NOMO-1 (cell line): ENCODE results near the gene NTMT2.
"Not testable (repeated sequence)": the region's sequence is repeated elsewhere in the genome, so short reads cannot be mapped to it uniquely, and the experiment has no call there.

Source experiments
- DNase-seq, 2 experiments: peaks; one replicate each; lab custom pipeline; 2025; ENCODE audit not compliant: unreplicated experiment in 2 of 2; lab: John Stamatoyannopoulos, UW

The NTMT2 gene

DNA sequence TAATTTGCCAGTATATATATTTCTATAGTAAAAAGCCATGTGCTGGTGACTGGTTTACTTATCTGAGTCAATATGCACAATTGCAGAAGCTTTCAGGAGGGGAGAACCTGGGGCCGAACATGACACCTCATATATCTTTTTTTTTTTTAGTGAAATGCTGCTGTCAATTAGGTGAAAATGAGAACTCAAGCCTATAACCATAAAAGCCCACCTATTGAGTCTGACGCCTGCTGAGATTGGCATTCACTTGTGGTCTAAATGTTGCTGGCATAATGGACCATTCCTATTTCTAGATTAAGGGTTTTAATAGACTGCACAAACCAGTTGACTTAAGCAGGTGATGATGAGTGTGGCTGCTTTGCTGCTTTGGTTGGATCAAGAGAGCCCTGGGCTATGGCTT lies 10.8 kb downstream of the NTMT2 start:
- no peak for DNase-seq

DNA sequence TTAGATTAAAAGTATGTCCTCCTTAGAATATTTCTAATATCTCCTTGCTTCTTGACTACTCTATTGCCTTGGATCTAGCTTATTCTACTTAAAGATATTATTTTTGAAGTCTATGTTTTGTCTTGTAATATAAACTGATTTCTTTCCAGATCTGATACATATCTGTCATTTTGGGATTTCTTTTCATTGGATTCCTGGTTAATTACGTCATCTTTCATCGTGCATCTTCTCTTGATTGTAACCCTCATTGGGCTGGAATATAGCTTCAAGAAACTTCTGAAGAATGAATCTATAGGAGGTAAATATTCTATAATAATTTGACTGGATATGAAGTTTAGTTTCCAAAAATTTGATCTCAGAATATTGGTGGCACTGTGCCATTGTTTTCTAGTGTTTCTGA lies 12.1 kb downstream of the NTMT2 start:
- no peak for DNase-seq

DNA sequence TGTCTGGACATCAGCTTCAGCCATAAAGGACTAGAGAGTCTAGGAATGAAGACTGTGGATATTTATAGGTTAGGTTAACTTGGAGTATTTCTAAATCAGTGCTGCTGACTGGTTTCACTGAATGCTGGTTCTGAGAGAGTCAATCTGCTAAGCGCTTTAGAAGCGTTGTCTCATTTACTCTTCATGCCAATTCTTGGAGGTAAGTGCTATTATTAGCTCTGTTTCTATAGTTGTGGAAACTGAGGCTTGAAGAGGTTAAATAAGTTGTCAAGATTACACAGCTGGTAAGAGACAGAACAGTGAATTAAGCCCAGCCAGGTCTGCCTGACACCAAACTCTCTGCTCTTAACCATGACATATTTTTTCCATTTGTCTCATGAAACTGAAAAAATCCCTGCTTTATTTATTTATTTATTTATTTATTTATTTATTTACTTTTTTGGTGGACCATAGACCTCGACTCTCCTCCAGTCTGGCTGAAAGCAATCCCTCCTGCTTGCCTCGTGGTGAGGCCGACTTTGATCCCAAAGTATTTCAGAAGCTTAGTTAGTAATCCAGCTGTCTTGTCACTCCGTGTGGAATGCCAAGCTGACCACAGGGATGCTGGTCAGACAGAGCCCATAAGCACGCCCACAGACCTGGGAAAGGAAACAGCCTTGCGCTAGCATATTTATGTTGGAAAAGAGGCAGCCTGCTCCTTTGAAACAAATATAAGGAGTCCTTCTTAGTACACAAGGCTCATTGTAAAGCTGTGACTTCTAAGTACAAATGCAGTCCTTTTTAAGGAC lies 16.9 kb downstream of the NTMT2 start:
- DNase-seq, result no peak

DNA sequence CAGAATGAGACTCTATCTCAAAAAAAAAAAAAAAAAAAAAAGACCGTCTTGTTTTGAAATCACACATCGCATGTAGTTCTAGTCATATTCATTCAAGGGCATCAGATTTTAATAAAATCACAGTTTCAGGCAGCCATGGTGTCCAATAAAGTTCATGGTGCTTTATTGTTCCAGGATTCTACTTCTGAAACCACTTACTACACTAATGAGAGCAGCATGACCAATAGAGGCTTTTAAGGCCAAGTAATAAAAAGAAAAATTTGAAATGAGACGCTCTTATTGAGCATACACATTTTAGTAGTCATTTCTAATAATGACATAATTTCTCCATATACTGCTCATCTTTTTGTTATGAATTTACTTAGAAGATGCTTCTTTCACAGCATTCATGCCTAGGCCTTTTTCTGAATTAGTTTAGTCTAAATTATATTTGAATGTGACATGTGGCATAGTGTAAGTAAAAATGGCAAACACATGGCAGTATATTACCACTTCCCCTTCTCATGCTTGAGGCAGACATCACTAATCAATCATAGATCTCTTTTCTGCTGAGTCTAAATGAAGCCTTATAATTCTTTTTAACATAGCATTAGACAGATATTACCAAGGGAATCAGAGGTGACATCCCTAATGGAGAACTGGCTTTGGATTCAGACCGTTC lies 18.5 kb downstream of the NTMT2 start:
- no peak for DNase-seq

DNA sequence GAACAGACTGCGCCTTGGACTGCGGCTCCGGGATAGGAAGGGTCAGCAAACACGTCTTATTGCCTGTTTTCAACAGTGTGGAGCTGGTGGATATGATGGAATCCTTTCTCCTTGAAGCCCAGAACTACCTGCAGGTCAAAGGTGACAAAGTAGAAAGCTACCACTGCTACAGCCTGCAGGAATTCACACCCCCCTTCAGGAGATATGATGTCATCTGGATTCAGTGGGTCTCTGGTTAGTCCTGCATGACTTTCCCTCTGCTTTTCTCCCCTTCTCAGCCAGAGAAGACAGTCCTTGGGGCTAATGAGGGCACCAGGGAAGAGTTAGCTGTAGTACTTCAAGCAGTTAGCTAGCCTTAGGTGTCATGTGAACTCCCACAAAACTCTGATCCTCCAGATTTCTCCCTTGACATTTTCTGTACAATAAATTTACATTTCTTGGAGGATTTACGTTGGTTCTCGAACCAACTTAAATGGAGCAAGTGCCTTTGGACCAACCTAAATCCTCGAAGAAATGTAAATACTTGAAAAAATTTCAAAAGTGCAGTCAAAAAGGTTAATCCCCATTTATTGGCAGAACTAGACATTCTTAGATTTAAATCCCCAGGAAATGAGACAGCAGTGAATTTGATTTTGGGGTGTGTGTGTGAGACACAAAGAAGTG lies 20.9 kb downstream of the NTMT2 start:
- no peak for DNase-seq

DNA sequence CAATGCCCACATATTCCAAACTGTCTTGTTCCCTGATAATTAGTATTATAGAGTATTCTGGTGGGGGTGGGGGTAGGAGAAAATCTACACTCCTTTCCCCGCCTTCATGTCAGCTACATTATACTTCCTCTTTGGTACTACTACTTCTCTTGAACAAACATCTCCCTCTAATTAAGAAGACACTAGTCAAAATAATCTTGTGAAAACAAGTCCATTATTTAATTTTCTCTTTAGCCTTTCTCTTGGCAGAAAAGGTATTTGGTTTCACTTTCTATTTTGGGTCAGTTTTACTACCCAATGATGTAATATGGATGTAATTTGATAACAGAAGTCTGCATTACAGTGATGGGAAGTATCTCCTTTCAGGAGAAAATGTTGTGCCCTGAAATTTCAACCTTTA lies 22.5 kb downstream of the NTMT2 start:
- no peak for DNase-seq

DNA sequence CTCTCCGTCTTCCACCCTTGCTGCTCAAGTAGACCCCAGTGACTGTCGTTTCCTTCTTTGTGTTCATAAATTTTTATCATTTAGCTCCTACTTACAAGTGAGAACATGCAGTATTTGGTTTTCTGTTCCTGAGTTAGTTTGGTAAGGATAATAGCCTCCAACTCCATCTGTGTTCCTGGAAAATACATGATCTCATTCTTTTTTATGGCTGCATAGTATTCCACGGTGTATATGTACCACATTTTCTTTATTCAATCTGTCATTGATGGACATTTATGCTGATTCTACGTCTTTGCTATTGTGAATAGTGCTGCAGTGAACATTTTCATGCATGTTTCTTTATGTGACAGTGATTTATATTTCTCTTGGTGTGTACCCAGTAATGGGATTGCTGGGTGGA lies 24.8 kb downstream of the NTMT2 start:
- not testable (repeated sequence) for DNase-seq

DNA sequence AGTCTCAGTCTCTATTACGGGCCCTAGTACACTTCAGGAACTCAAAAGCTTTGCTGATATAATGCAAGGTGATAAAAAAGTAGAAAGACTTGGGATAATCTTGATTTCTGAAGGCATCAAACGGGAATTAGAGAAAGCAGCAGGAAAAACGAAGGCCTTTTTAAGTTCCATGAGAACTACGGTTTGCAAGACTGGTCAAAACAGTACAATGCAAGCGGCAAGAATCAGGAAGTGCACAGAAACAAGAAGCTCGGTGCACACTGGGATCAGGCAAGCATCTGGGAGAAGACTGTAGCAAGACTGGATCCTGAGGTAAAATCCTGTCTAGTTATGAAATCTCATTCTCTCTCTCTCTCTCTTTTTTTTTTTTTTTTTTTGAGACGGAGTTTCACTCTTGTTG lies 28.6 kb downstream of the NTMT2 start:
- DNase-seq, result no peak

DNA sequence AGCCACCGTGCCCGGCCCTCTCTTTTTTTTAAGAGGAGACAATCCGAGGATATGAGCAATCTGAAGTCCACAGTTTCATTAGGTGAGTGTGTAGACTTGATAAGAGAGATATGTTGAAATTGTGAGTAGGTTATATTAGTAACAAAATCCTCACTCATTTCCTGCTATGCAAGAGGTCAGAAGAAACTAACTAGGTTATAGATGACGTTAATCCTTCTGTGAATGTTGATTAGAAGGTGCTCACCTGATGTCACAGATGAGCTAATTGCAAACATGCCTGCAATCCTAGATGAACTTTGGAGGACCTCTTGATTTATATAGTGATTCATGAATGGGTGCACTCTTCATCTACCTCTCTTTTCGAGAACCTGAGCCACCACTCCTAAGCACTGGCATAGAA lies 29.3 kb downstream of the NTMT2 start:
- DNase-seq, result no peak

DNA sequence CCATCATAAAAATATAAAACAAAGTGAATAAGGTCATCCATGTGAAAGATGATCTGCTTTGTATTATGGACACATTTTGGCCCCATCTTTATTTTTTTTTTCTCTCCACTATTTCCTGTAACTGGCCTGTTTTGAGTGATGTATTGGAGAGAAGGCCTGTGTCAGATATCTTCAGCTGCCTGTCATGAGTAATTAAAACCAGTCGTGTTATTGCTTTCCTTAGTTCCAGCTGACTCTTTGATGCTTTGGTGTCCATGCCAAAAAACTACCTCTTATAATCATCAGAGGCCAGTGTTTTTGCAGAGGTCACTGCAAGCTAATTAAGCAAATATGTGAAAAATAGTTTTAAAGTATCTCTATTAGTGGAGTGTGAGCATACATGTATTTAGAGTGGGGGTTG lies 29.7 kb downstream of the NTMT2 start:
- DNase-seq, result no peak

DNA sequence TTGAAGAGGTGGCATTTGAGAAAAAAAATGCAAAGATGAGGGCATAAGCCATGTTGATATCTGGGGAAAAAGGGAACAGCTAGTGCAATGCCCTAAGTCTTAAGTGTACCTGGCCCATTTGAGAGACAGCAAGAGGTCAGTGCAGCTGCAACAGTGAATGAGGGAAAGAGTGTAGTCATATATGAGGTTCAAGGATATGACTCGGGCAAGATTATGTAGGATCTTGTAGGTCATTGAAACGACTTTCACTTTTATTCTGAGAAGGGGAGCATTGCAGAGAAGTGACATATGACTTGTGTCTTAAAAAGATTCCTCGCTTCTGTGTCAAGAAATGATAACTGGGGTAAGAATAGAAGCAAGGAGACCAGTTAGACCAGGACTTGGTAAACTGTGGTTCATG lies 31.0 kb downstream of the NTMT2 start:
- DNase-seq, result no peak

DNA sequence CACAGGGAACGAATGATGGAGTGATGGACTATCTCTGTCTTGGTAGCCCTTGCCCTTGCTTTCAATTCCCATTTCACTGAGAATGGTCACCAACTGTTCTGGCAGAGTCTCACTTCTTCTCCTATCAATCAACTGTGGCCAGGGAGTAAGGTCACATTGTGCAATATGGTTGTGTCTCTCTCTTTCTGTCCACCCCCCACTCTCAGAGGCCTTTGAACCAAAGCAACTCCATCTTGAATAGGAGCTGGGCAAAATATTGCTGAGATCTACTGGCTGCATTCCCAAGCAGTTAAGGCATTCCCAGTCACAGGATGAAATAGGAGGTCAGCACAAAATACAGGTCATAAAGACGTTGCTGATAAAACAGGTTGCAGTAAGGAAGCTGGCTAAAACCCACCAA lies 36.7 kb downstream of the NTMT2 start:
- DNase-seq, result no peak

DNA sequence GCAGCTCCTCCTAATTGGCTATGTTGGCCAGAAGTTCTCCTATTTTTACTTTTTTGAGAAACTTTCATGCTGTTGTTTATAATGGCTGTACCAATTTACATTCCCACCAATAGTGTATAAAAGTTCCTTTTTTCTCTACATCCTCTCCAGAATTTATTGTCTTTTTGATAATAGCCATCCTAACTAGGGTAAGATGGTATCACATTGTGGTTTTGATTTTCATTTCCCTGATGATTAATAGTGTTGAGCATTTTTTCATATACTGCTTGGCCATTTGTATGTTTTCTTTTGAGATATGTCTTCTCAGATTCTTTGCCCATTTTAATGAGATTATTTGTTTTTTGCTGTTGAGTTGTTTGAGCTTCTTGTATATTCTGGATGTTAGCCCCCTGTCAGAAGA lies 46.8 kb downstream of the NTMT2 start:
- DNase-seq, result no peak

DNA sequence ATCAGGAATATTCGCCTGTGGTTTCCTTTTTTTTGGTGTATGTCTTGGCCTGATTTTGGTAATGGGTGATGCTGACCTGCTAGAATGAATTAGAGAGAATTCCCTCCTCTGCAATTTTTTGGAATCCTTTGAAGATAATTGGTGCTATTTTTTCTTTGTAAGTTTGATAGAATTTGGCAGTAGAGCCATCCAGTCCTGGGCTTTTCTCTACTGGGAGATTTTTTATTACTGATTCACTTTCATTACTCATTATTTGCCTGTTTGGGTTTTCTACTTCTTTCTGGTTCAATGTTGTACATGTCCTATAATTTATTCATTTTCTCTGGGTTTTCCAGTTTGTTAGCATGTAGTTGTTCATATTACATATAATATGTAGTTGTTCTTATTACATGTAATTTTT lies 48.7 kb downstream of the NTMT2 start:
- no peak for DNase-seq

DNA sequence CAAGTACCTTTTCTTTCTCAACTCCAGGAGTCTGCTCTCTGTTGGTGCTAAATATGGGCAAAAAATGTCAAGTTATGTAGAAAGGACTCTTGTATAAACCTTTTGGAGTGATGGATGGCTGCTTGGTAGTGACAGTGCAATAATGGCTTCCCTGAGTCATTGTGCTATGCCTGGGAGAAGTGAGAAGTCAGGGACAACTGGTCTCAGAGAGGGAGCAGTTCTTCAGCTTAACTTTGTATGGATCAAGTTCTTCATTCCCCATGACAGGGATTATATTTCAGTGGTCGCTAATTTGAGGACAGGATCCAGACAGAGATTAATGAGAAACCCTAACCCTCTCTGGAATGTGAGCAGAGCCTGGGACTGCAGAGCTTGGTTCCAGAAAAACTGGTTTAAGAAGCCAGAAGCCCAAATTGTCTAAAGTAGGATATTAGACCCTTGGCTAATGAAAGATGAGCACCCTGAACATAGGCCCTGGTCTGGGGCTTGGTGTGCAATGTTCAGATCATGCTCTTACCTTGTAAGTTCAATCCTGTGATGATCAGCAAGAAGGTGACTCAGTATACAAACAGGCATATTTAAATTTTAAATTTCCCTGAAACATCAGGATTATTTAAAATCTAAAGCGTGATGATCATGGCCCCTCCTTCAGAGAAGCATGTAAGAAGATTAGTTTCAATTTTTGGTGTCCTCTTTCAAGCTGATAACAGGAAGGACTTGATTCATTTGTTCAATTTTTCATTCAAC lies 50.9 kb downstream of the NTMT2 start:
- no peak for DNase-seq

DNA sequence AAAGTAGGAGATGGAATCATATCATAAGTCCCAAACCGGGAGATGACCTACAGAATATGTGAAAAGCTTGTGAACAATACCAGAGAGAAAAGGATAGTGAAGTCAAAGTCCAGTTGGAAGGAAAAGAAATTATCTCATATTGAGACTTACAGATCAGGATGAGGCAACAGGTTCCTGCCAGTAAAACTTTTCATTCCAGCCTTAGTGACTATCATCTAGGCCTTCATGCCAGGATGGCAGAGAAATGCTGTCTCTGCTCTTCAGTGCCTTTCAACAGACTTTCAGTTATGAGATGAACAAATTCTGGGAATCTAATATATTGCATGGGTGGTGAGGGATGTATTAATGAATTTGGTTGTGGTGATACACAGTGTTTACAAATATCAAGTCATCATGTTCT lies 52.3 kb downstream of the NTMT2 start:
- no peak for DNase-seq

DNA sequence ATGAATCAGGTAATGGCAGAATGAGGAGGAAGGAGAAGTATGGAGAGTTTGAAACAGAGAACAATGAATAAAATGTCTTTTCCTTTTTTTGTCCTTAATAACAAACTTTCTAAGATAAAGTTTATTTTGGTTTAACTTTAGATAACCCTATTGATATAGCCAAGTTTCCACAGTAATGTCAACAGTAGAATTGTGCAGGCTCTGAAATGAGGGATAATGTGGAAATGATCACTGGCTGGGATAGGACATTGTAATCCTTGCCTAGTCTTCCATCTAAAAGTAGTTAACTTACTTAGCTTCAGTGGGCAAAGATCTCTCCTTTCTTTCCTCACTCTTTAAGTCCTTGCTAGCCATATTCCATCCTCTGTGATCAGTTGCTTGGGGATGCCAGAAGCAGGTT lies 52.8 kb downstream of the NTMT2 start:
- DNase-seq, result no peak

DNA sequence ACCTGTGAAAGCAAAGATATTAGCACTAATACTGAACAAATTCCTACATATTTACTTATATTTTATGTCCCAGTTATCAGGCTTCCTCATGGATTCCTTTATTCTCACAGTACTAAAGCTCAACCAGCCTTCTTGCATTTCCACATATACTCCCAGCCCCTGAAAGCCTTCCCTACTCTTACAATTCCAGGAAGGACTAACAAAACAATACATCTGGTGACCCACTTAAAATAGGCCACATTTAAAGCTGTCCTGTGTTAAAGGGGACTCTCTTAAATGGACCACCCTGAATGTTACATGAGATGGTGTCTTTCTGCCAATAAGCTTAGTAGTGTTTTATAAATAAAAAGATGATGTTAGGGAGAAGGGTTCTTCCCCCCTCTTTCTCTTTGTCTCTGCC lies 54.4 kb downstream of the NTMT2 start:
- DNase-seq, result no peak

DNA sequence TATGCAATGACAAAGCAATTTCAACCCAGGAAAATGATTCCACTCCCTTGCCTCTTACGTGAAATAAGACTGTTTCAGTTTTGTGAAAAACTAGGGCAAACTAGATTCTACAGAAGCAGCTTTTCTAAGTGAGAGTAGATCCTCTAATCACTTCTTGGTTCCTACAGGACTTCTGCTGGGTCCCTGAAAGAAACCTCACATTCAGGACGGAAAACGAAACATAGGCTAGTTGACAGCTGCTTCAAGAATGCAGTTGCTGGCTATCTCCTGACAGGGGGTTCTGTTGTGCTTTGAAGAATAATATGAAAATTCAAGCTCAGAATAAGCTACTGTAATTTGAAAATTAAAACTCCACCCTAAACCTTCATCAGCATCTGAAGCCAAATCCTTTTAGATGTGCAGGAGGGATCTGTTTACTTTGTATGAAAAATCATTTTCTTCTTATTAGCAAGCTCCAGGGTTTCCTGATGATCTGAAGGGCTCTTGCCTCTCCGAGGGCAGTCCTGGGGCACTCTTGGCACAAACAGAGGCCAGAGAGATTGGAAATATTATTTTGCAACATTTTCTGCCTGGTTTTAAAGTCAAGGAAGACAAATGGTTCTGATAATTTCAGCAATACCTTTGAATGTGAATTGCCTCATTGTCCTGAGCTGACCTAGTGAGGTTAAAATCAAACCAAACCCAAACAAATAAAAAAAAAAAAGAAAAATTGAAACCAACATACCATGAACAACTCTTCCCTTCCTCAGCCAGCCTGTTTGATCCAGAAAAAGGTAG lies 55.0 kb downstream of the NTMT2 start:
- no peak for DNase-seq

DNA sequence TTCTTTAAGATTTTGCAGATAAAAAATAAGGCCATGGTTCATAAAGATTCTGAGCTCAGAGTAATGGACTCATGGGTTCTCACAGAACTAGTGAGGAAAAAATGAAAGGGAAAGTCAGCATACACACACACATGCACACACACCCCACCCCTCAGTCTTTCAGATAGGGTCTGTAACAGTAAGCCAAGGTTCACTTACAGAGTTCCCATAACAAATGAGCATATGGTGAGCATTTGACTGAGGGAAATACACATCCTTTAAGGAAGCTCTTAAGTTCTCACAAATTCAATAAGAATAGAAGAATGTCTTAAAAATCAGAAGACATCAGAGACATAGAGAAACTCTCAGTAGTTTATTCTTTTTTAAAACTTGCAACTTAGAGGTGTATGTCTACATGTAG lies 57.9 kb downstream of the NTMT2 start:
- no peak for DNase-seq

DNA sequence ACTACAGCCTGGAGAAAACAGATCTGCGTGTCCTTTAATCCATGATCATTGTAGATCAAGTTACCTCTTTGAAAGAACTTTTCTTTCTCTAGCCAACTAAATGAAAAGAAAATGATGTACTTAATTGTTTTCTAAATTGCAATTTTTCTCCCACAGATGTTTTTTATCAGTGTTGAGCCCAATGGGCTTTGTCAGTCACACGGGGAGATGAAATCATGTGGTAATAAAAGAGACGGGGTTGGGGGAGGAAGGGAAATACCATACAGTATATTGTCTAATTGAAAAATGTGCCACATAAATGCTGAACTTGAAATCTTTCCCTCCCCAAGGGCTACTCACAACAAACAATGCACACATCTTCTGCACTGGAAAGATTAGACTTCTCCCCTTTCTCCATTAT lies 58.4 kb downstream of the NTMT2 start:
- no peak for DNase-seq
